ENCODE measurements around the gene IGFBP4.

DNA sequence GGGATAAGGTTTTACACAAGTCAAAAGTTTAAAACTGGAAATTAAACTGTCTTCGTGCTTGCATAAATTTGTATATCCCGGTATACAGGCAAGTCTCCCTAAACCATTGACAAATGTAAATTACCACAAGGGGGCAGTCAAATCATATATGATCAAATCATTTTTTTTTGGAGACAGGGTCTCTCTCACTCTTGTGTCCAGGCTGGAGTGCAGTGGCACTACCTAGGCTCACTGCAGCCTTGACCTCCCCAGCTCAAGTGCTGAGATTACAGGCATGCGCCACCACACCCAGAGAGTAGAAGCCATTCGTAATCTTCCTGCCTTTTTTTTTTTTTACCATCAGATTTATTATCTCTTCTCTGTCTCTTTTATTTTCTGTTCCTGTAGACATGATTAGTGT, 44.1 kb upstream of the IGFBP4 start:
- TF ChIP-seq, protein P1, sequence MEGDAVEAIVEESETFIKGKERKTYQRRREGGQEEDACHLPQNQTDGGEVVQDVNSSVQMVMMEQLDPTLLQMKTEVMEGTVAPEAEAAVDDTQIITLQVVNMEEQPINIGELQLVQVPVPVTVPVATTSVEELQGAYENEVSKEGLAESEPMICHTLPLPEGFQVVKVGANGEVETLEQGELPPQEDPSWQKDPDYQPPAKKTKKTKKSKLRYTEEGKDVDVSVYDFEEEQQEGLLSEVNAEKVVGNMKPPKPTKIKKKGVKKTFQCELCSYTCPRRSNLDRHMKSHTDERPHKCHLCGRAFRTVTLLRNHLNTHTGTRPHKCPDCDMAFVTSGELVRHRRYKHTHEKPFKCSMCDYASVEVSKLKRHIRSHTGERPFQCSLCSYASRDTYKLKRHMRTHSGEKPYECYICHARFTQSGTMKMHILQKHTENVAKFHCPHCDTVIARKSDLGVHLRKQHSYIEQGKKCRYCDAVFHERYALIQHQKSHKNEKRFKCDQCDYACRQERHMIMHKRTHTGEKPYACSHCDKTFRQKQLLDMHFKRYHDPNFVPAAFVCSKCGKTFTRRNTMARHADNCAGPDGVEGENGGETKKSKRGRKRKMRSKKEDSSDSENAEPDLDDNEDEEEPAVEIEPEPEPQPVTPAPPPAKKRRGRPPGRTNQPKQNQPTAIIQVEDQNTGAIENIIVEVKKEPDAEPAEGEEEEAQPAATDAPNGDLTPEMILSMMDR (IDR thresholded peaks at IDR 0.05) = no peak
- no peak for TF ChIP-seq POLR2A (IDR thresholded peaks at IDR 0.05)

Measured in lower leg skin (tissue), 3 donors.